Thoracic aorta (tissue), 2 donors: ENCODE results near the gene SPP1. TPM values are rescaled to one million over a fixed set of nuclear protein-coding genes. Genes with fewer than 3 reads are reported as not detected.

Experiments
- ATAC-seq: fragments of 150-250 bp; one replicate; pipeline ENCODE4 v1.8.0; 2017; ENCODE audit warnings: low read depth; ENCODE audit not compliant: insufficient number of reproducible peaks, low FRiP score
- DNase-seq: peaks from one replicate; pipeline ENCODE4 v3.0.0-alpha.2; 2020; ENCODE audit warnings: low spot score
- H3K27ac ChIP-seq, 2 donors: fragments of 200-600 bp; sonication (generic); 1 replicate in 1 of 2; 2 replicates in 1 of 2; pipeline ENCODE4 v1.5.1; 2016; ENCODE audit warnings: mild to moderate bottlenecking in 2 of 2, moderate library complexity in 2 of 2
- H3K27me3 ChIP-seq: fragments of 200-600 bp; sonication (generic); replicated peaks from 2 replicates; pipeline ENCODE4 v1.6.0; 2016; ENCODE audit warnings: mild to moderate bottlenecking; ENCODE audit not compliant: insufficient read depth
- H3K36me3 ChIP-seq: fragments of 200-600 bp; sonication (generic); one replicate; pipeline ENCODE4 v1.5.1; 2016
- H3K4me1 ChIP-seq, 2 donors: fragments of 200-600 bp; sonication (generic); 1 replicate in 1 of 2; 2 replicates in 1 of 2; pipeline versions ENCODE4 v1.5.1 to v1.6.0; 2016; ENCODE audit warnings: low read depth in 2 of 2, mild to moderate bottlenecking in 1 of 2; ENCODE audit not compliant: control insufficient read depth in 1 of 2
- H3K4me3 ChIP-seq: fragments of 200-600 bp; sonication (generic); 2 replicates; pipeline ENCODE4 v1.5.1; 2016; ENCODE audit warnings: mild to moderate bottlenecking
- H3K9me3 ChIP-seq: fragments of 200-600 bp; sonication (generic); 2 replicates; pipeline ENCODE4 v1.5.1; 2016
- total RNA-seq, 2 donors: library from RNA; depleted of rRNA; stranded (reverse); fragments of >200 nt; gene quantifications; one replicate each; pipeline versions ENCODE4 v1.1.0 to v1.2.3, GENCODE V29; 2016
- TF ChIP-seq, protein P1 (sequence below): fragments of 200-600 bp; sonication (generic); IDR thresholded peaks from one replicate; pipeline ENCODE4 v1.5.1; 2019; ENCODE audit warnings: antibody characterized with exemption

The SPP1 gene
- total RNA-seq, 2 donors from 2014 or later = 22.1 to 29.2 TPM

DNA sequence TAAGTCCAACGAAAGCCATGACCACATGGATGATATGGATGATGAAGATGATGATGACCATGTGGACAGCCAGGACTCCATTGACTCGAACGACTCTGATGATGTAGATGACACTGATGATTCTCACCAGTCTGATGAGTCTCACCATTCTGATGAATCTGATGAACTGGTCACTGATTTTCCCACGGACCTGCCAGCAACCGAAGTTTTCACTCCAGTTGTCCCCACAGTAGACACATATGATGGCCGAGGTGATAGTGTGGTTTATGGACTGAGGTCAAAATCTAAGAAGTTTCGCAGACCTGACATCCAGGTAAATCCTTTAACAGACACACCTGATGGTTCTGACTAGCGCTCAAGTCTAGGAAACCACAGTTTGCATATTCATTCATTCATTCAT is 6.0 kb downstream of the SPP1 start:
- no peak for DNase-seq
- ATAC-seq = no peak
- TF ChIP-seq, protein P1, sequence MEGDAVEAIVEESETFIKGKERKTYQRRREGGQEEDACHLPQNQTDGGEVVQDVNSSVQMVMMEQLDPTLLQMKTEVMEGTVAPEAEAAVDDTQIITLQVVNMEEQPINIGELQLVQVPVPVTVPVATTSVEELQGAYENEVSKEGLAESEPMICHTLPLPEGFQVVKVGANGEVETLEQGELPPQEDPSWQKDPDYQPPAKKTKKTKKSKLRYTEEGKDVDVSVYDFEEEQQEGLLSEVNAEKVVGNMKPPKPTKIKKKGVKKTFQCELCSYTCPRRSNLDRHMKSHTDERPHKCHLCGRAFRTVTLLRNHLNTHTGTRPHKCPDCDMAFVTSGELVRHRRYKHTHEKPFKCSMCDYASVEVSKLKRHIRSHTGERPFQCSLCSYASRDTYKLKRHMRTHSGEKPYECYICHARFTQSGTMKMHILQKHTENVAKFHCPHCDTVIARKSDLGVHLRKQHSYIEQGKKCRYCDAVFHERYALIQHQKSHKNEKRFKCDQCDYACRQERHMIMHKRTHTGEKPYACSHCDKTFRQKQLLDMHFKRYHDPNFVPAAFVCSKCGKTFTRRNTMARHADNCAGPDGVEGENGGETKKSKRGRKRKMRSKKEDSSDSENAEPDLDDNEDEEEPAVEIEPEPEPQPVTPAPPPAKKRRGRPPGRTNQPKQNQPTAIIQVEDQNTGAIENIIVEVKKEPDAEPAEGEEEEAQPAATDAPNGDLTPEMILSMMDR = no peak

DNA sequence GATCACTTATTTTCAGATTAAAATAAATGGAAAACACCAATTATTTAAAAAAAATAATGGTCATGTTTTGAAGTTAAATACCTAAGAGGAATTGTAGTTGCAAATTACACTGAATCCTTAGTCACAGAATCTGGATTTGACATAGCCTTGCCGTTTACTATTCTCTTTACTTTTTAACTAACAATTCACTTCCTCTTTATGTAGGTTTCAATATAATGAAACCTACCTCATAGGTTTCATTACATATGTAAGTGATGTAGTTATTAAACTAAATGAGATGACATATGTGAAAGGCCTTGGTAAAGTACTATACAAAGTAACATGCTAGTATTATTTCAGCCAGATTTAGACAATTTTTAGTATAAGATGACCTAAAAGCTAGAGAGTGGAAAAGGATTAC is 6.5 kb downstream of the SPP1 start:
- Histone ChIP-seq H3K9me3 (no peaks in the 10 kb centered on the region), H3K36me3 (no peaks in the 10 kb centered on the region), H3K4me3 (no peak overlapping the region), H3K27me3 (no peaks in the 10 kb centered on the region), H3K4me1 (no peaks in the 10 kb centered on the region), H3K27ac (no peak overlapping the region)
- no peak for ATAC-seq
- DNase-seq = no peak
- TF ChIP-seq, protein P1 = no peak

More for the DNA sequence above, 6.0 kb downstream of the SPP1 start:
- Histone ChIP-seq H3K4me3 (no peak overlapping the region), H3K27me3 (no peaks in the 10 kb centered on the region), H3K27ac (no peak overlapping the region), H3K9me3 (no peaks in the 10 kb centered on the region), H3K36me3 (no peaks in the 10 kb centered on the region), H3K4me1 (no peaks in the 10 kb centered on the region)

DNA sequence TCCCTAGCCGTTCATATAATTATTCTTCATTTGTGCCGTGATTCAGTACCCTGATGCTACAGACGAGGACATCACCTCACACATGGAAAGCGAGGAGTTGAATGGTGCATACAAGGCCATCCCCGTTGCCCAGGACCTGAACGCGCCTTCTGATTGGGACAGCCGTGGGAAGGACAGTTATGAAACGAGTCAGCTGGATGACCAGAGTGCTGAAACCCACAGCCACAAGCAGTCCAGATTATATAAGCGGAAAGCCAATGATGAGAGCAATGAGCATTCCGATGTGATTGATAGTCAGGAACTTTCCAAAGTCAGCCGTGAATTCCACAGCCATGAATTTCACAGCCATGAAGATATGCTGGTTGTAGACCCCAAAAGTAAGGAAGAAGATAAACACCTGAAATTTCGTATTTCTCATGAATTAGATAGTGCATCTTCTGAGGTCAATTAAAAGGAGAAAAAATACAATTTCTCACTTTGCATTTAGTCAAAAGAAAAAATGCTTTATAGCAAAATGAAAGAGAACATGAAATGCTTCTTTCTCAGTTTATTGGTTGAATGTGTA is 7.0 kb downstream of the SPP1 start:
- Histone ChIP-seq H3K27ac (no peak overlapping the region), H3K4me1 (no peaks in the 10 kb centered on the region), H3K36me3 (no peaks in the 10 kb centered on the region), H3K27me3 (no peaks in the 10 kb centered on the region), H3K9me3 (no peaks in the 10 kb centered on the region), H3K4me3 (no peak overlapping the region)
- ATAC-seq (no peak), DNase-seq (no peak)
- TF ChIP-seq, protein P1 = no peak

DNA sequence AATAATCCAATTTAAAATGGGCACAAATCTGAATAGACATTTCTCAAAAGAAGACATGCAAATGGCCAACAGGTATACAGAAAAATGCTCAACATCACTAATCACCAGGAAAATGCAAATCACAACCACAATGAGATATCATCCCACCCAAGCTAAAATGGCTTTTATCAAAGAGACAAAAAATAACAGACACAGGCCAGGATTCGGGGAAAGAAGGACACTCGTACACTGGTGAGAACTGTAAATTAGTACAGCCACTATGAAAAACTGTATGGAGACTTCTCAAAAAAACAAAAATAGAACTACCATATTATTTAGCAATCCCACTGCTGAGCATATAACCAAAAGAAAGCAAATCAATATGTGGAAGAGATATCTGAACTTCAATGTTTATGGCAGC is 8.5 kb downstream of the SPP1 start:
- no peak for ATAC-seq
- H3K4me3 ChIP-seq = no peak overlapping the region
- no peaks in the 10 kb centered on the region for H3K9me3 ChIP-seq
- H3K27ac ChIP-seq = no peak overlapping the region
- no peaks in the 10 kb centered on the region for H3K27me3 ChIP-seq
- H3K36me3 ChIP-seq = no peaks in the 10 kb centered on the region
- H3K4me1 ChIP-seq = no peaks in the 10 kb centered on the region
- TF ChIP-seq, protein P1 = no peak
- DNase-seq = no peak

DNA sequence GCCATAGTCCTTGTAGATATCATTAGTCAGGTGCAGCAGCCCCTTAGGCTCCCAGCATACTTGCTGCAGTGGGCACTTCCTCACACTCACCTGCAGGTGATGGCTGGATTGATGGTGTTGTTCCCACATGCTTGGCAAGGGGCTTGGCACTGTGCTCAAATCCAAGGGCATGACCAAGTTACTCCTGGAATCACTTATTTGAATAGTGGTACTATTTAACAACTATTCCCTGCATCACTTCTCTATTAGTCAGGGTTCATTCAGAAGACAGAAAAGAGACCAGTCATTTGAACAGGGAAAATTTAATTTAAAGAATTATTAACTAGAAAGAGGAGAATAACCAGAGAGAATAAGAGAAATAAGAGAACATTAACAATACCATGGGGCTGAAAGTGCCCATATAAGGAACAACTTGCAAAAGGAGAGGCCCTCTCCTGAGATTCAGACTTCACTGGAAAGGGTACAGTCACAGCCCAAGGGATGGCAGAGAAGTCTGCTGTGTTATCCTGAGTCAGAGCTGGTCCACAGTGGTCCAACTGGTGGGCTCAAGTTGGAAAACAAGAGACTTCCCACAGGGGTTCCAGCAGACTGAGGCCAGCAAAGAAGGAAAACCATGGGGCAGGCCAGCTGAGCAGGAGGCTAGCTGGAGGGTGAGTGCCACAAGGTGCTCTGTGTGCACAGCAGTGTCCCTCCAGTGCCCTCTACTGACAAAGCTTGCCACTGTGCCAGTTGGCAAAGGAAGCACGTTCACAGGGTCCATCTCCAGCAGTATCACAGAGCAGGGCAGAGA is 9.8 kb downstream of the SPP1 start:
- no peak for DNase-seq
- Histone ChIP-seq H3K36me3 (no peaks in the 10 kb centered on the region), H3K27me3 (no peaks in the 10 kb centered on the region), H3K27ac (no peak overlapping the region), H3K9me3 (no peaks in the 10 kb centered on the region), H3K4me3 (no peak overlapping the region), H3K4me1 (no peaks in the 10 kb centered on the region)
- peak; percentile 11 for ATAC-seq
- TF ChIP-seq, protein P1 = peak; percentile 34
